Mononuclear cell (primary cell): Measurements from ENCODE around the gene NEDD4. TPM values are rescaled to one million over a fixed set of nuclear protein-coding genes. Genes with fewer than 3 reads are reported as not detected.
"Not testable (repeated sequence)": the region's sequence is repeated elsewhere in the genome, so short reads cannot be mapped to it uniquely, and the experiment has no call there.

Experiments used
- H3K27me3 ChIP-seq: 2 replicates; pipeline ENCODE4 v1.6.0; 2011; ENCODE audit warnings: low read length, control low read depth; ENCODE audit not compliant: insufficient read depth
- H3K4me1 ChIP-seq: 2 replicates; pipeline ENCODE4 v1.5.1; 2011; ENCODE audit warnings: mild to moderate bottlenecking, low read length, control low read depth; ENCODE audit not compliant: insufficient read depth
- H3K4me3 ChIP-seq: 2 replicates; pipeline ENCODE4 v1.5.1; 2011; ENCODE audit warnings: mild to moderate bottlenecking, low read length, moderate library complexity
- H3K9me3 ChIP-seq: 2 replicates; pipeline ENCODE4 v1.5.1; 2011; ENCODE audit warnings: low read depth, mild to moderate bottlenecking, control low read depth, low read length
- total RNA-seq: library from RNA; depleted of rRNA; stranded (reverse); fragments of >200 nt; gene quantifications from one replicate; pipeline ENCODE4 v1.2.3, GENCODE V29; 2012

NEDD4 gene
- total RNA-seq, 1 donor: 2.6 TPM

DNA sequence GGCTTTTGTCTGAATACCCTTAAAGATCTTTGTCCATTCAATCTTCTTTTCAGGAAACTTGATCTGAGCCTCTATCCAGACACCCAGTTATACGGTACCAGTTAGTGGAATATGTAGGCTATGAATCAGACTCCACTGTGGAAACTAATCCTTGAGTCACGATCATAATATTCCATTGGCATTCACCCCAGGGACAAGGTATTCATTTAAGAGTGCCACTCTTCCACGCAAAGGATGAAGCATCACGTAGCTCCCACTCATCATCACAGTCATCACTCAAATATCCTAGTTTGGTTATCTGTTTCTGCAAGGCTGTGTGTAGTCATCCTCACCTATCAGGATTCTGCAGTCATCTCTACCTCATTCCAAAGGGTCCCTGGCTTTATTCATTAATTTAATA is 85.6 kb downstream of the NEDD4 start:
- no peak overlapping the region for H3K4me3 ChIP-seq
- no peaks in the 10 kb centered on the region for H3K9me3 ChIP-seq
- no peaks in the 10 kb centered on the region for H3K4me1 ChIP-seq
- no peaks in the 10 kb centered on the region for H3K27me3 ChIP-seq

DNA sequence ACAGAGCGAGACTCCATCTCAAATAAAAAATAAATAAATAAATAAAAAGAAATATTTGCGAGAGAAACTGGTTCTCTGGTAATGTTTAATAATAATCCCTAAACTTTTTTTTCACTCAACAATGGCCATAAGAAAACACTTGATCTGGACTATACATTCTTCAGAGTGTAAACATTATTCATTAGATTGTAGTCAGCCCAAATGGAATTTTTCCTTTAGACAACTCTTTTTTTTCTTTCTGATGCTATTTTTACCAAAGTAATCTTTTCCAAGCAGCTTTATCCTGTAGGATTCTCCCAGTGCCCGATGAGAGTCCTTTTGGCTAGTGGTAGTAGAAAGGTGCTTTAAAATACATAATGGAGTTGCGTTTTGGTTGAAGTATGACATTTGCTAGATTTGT is 90.4 kb downstream of the NEDD4 start:
- Histone ChIP-seq H3K27me3 (no peaks in the 10 kb centered on the region), H3K9me3 (no peaks in the 10 kb centered on the region), H3K4me1 (no peaks in the 10 kb centered on the region), H3K4me3 (no peak overlapping the region)

DNA sequence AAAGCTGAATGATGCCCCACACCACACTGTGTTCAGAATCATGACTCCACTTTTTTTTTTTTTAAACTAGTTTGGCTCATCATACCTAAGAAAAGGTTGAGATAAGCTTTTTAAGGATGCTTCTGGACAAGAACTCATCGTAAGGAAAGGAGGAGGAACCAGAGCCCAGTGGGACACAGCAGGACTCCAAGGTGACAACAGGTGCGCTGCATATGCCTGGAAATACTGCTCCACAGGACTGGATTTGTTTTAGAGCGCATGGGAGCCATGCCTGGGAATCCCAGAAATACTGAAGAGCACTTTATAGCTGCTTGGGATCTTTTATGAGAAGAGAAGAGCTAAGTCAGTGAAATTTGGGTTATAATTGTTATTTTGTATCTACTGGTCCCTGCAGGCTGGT is 93.4 kb downstream of the NEDD4 start:
- Histone ChIP-seq H3K4me3 (no peak overlapping the region), H3K4me1 (no peaks in the 10 kb centered on the region), H3K27me3 (no peaks in the 10 kb centered on the region), H3K9me3 (no peaks in the 10 kb centered on the region)

DNA sequence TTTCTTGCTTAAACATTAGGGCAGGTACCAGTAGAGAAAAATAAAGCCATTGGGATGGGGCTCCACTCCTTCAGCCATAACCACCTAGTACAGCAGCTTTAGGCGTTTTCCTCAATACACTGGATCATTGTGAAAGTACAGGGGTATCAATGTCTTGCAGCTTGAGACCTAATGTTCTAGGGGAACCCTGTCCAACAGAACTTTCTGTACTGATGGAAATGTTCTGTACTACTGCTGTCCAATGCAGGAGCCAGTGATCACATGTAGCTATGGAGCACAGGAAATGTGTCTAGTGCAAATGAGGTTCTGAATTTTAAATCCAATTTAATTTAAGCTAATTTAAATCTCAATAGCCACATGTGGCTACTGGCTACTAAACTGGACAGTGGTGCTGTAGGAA is 93.9 kb downstream of the NEDD4 start:
- Histone ChIP-seq H3K27me3 (no peaks in the 10 kb centered on the region), H3K9me3 (no peaks in the 10 kb centered on the region), H3K4me1 (no peaks in the 10 kb centered on the region), H3K4me3 (no peak overlapping the region)

DNA sequence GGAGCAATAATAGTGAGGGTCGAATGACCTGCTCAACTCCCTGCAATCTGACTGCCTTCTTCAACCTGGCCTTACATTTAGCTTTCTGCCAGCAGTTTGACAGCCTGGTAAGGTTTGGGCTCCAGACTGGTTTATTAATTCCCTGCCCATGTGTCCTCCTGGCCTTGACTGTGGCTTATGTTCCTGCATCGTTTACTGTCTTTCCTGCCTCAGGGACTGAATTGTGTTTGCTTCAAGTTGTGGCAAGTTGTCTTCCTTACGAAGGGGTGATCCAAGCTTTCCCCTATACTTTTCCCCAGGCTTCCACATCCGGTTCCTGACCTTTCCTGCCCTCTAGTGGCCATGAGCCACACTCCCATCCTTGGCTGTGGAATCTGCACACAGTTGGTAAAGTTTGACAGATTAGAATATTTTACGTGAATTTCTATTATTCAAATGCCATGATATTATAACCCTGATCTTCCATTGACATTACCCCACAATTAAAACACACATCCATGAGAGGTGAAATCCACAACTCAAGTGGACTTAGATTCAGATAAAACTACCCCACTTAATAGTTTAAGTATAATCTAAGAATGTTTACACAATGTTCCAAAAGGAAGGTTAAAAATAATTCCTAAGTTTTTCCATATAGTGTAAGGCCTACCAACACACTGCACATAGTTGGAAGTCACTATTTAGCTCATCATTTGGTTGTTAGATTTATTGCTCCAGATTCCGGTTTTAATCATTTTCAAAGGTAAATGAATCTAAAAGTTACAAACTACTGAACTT is 95.7 kb downstream of the NEDD4 start:
- H3K4me1 ChIP-seq: no peaks in the 10 kb centered on the region
- H3K27me3 ChIP-seq: no peaks in the 10 kb centered on the region
- H3K4me3 ChIP-seq: no peak overlapping the region
- H3K9me3 ChIP-seq: no peaks in the 10 kb centered on the region

DNA sequence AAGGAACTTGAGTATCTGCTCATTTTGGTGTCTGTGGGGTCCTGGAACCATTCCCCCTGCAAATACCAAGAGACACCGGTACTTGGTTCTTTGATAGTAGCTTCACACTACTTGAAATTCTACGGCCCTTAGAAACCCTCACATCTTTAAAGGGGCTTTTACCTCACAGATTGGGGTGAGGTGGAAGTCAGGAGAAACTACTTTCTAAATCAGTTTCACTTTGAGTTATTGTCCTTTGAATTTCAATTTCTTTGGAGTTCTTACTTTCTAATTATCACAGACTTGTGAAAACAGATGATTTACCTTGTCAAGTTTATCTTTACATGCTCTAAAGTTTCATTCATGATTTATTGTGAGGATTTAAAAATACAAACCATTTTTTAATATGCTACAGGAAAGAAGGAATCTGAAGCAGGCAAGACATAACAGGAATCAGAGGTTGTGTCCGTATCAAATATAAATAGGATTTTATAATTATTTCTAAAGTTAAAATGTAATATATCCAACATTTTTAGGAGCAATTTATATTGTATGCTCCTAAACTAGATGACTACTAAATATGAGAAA is 98.9 kb downstream of the NEDD4 start:
- H3K9me3 ChIP-seq: no peaks in the 10 kb centered on the region
- H3K4me3 ChIP-seq: no peak overlapping the region
- no peaks in the 10 kb centered on the region for H3K4me1 ChIP-seq
- no peaks in the 10 kb centered on the region for H3K27me3 ChIP-seq

DNA sequence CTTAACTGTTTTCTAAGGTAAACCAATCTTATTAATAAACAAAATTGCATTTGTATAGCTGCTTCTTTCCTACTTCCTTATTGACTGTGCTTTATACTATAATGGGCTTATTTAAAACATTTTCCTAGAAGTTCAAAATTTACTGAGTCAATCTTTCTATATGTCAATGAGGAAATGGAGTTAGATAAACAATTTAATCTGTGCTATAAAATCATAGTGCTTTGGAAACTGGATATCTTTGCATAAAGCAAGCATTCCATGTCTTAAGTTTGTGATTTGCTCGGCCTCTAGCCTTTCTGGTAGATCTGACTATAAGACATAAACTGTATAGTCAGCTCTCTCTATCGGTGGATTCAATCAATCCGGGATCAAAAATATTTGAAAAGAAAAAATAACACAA is 99.6 kb downstream of the NEDD4 start:
- H3K27me3 ChIP-seq: no peaks in the 10 kb centered on the region
- no peaks in the 10 kb centered on the region for H3K4me1 ChIP-seq
- H3K4me3 ChIP-seq: no peak overlapping the region
- H3K9me3 ChIP-seq: no peaks in the 10 kb centered on the region

DNA sequence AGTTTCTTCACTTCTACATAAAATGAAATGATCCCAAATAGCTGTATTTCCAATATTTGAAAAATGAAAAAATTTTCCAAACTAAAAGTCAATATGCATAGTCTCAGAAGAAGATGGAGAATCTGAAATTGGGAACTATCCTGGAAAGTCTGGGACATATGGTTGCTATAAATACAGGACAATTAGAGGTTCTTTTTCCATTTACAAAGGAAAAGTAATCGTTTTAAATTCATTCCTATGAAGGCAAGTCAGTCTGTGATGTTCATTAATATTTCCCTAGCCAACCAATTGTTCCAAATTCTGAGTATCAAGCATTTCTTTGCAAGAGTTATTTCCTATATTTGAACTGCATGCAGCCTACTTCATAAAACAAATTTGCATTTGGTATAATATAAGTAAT is 102.2 kb downstream of the NEDD4 start:
- H3K4me3 ChIP-seq: no peak overlapping the region
- H3K9me3 ChIP-seq: peaks cover 8% of the 10 kb centered on the region
- H3K27me3 ChIP-seq: no peaks in the 10 kb centered on the region
- no peaks in the 10 kb centered on the region for H3K4me1 ChIP-seq

DNA sequence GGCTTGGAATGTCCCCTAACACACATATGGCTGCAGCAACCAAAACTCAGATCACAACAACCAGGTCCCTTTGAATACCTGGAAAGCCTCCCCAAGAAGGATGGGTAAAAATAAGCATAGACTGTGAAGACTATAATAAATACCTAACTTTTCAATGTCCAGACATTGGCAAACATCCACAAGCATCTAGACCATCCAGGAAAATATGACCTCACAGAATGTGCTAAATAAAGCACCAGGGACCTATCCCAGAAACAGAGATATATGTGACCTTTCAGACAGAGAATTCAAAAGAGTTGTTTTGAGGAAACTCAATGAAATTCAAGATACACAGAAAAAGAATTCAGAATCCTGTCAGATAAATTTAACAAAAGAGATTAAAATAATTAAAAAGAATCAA is 109.2 kb downstream of the NEDD4 start:
- Histone ChIP-seq H3K27me3 (no peaks in the 10 kb centered on the region), H3K4me3 (no peak overlapping the region), H3K4me1 (no peaks in the 10 kb centered on the region), H3K9me3 (peaks cover 8% of the 10 kb centered on the region)

DNA sequence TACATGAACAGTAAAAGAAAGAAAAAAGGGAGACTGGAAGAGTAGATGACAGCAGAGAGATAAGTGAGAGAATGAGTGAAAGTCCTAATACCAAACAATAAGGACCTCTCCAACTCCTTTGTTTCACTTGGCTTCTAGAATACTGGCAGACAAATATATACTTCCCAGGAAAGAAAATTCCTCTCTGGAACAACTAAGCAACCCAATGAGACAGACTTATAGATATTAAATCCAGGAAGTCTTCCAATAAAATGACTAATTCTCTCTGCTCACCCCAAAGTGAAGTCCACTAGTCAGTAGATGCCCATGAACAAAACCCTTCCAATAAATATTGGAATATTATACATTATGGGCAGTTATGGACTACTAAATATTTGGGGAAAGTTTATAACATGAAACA is 114.2 kb downstream of the NEDD4 start:
- Histone ChIP-seq H3K4me3 (no peak overlapping the region), H3K4me1 (no peaks in the 10 kb centered on the region), H3K9me3 (no peaks in the 10 kb centered on the region), H3K27me3 (no peaks in the 10 kb centered on the region)

DNA sequence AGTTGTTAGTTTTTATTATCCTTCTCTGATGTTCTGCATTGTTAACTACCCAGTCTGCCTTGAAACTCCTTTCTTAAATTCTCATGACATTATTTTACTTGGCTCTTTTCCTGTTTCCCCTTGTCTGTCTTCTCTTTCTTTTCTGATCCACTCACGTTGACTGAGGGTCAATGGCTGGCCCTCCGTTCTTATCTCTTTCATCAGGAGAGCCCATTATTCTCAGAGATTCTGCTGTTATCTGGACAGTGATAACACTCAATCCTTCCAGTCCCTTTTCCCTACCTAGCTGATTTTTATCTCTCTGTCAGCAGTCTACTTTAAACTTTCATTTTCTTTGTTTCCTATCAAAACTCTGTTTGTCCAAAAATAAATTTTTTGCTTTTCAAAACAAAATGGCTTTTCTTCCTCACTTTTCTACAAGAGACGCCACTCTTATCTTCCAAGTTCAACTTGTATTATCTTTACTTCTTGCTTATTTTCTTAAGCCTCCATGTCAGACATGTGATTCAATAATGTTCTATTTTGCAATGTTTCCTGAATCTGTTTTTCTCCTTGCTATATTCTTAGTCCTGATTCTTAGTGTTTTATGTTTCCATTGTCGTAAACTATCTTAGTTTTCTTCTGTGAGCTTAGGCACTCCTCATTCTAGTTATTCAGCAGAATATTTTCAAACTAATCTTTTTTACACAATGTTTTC is 120.2 kb downstream of the NEDD4 start:
- Histone ChIP-seq H3K4me1 (no peaks in the 10 kb centered on the region), H3K4me3 (no peak overlapping the region), H3K9me3 (no peaks in the 10 kb centered on the region), H3K27me3 (no peaks in the 10 kb centered on the region)

DNA sequence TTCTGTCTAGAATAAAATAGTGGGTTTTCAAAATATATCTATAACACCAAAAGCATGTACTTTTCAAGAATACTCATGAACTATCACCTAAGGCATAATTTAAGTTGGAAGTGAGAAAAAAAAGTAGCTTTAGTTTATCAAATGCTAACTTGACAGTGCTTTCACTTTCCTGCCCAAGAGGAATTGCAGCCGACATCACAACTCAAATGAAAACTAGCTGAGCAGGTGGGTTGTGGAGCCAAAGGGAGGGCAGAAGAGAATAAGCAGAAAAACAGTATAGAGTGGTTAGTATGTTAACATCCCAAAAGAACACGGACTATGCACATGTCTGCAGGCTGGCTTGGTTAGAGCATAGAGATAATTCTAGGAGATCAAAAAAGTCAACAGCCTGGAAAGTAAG is 120.9 kb downstream of the NEDD4 start:
- Histone ChIP-seq H3K27me3 (no peaks in the 10 kb centered on the region), H3K4me1 (no peaks in the 10 kb centered on the region), H3K9me3 (no peaks in the 10 kb centered on the region)

DNA sequence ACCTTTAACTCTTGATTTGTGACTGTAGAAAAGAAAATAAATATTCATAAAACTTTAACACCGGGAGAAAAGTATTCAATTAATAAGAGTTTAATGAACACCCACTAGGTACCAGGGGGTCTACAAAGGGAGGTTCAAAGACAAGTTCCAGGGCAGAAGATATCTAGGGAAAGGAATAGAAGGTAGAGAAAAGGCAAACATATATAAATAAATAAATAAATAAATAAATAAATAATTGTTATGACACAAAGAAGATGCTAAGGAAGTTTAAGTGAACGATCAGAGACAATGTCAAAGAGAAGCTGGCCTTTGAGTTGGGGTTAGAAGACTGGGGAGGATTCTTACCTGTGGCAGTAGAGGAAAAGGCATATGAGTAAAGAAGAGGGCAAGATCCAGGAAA is 123.8 kb downstream of the NEDD4 start:
- Histone ChIP-seq H3K27me3 (no peaks in the 10 kb centered on the region), H3K4me1 (no peaks in the 10 kb centered on the region), H3K4me3 (no peak overlapping the region), H3K9me3 (no peaks in the 10 kb centered on the region)

More for the DNA sequence above, 120.9 kb downstream of the NEDD4 start:
- no peak overlapping the region for H3K4me3 ChIP-seq

DNA sequence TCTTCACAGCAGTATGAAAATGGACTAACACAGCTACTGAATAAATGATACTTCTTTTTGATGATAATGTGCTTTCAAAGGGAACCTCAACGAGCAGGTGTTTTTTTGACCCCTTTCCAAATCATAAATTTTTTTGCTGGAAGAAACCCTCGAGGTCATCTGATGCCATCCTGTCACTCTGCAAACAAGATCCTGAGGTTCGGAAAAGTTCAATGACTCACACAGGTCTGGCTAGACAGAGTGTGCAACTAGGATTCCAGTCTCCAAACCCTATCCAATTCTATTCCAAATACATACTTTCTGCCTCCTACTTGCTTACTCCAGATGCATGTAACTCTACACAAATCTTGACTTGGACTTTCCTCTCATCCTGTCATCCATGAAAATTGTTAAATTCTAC is 124.7 kb downstream of the NEDD4 start:
- no peak overlapping the region for H3K4me3 ChIP-seq
- H3K4me1 ChIP-seq: no peaks in the 10 kb centered on the region
- H3K27me3 ChIP-seq: no peaks in the 10 kb centered on the region
- H3K9me3 ChIP-seq: no peaks in the 10 kb centered on the region

DNA sequence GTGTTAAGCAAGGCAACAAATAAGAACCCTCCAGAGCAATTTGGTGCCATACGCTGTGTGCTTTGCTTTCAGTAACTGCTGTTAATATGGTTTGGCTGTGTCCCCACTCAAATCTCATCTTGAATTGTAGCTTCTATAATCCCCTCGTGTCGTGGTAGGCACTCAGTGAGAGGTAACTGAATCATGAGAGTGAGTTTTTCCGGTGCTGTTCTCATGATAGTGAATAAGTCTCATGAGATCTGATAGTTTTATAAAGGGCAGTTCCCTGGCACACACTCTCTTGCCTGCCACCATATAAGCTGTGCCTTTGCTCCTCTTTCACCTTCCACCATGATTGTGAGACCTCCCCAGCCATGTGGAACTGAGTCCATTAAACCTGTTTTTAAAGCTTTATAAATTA is 125.1 kb downstream of the NEDD4 start:
- not testable (repeated sequence) for H3K4me3 ChIP-seq, H3K4me1 ChIP-seq, H3K9me3 ChIP-seq, H3K27me3 ChIP-seq

DNA sequence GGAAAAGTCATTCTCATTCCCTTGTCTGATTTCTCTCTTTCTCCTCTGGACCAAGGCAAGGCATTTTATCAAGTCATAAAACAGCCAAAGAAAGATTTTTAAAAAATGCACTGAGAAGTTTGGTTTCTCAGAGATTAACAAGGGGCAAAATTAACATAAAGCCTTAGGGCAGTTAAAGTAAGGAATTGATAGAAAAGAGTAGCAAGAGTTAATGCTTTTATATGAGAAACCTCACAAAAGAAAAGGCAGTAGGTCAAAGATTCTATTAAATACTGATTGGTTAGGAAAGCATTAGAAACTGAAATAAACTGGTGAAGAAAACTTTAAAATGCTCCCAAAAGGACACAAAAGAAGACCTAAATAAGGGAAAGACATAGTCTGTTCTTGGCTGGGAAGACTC is 129.5 kb downstream of the NEDD4 start:
- Histone ChIP-seq H3K4me3 (no peak overlapping the region), H3K9me3 (no peaks in the 10 kb centered on the region), H3K4me1 (no peaks in the 10 kb centered on the region), H3K27me3 (no peaks in the 10 kb centered on the region)
